ENCODE data around the gene MROH7. TPM values are rescaled to one million over a fixed set of nuclear protein-coding genes. Genes with fewer than 3 reads are reported as not detected.
"Not testable (repeated sequence)": the region's sequence is repeated elsewhere in the genome, so short reads cannot be mapped to it uniquely, and the experiment has no call there.

The MROH7 gene
- total RNA-seq, 2 experiments from 2014 or later: 0.11 TPM; not detected in 1

DNA sequence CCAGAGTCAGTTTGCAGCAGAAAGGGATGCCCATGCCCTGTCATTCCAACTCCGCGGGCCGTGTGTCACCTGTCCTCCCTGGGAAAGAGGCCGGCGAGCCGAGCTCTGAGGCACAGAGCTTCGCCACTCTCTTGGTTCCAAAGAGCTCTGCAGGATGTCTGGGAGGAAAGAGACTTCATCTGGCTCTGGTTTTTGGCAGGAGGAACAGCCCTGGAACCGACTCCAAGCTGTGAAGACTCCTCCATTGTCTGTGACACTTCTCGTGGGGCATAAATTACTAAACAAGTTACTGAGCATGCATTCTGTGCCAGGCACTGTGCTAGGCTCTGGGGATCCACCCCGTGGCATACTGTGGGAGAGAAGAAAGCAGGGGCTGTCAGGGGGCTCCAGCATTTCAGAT, 14.4 kb upstream of the MROH7 start:
- intact Hi-C loops (cut with micrococcal nuclease): no loop called here
- peaks cover under 1% of the 10 kb centered on the region for H3K27me3 Mint-ChIP-seq
- TF ChIP-seq, protein P1, sequence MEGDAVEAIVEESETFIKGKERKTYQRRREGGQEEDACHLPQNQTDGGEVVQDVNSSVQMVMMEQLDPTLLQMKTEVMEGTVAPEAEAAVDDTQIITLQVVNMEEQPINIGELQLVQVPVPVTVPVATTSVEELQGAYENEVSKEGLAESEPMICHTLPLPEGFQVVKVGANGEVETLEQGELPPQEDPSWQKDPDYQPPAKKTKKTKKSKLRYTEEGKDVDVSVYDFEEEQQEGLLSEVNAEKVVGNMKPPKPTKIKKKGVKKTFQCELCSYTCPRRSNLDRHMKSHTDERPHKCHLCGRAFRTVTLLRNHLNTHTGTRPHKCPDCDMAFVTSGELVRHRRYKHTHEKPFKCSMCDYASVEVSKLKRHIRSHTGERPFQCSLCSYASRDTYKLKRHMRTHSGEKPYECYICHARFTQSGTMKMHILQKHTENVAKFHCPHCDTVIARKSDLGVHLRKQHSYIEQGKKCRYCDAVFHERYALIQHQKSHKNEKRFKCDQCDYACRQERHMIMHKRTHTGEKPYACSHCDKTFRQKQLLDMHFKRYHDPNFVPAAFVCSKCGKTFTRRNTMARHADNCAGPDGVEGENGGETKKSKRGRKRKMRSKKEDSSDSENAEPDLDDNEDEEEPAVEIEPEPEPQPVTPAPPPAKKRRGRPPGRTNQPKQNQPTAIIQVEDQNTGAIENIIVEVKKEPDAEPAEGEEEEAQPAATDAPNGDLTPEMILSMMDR (IDR thresholded peaks at IDR 0.05): no peak

DNA sequence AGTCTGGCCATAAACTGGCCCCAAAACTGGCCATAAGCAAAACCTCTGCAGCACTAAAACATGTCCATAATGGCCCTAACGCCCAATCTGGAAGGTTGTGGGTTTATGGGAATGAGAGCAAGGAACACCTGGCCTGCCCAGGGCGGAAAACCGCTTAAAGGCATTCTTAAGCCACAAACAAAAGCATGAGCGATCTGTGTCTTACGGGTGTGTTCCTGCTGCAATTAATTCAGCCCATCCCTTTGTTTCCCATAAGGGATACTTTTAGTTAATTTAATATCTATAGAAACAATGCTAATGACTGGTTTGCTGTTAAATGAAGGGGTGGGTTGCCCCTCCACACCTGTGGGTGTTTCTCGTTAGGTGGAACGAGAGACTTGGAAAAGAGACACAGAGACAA, 5.8 kb upstream of the MROH7 start:
- H3K4me3 Mint-ChIP-seq; H3K27me3 Mint-ChIP-seq; H3K36me3 Mint-ChIP-seq (ENCODE audit: low read depth); intact Hi-C loops (cut with micrococcal nuclease); POLR2A ChIA-PET; ATAC-seq; DNase-seq; H3K27ac Mint-ChIP-seq; H3K4me1 Mint-ChIP-seq (ENCODE audit: low read depth); CTCF ChIA-PET; H3K9me3 Mint-ChIP-seq: not testable (repeated sequence)

More for the DNA sequence above, 14.4 kb upstream of the MROH7 start:
- ATAC-seq (no peak), DNase-seq (no peak)
- Mint-ChIP-seq H3K4me3 (no peak overlapping the region), H3K36me3 (ENCODE audit: low read depth) (no peaks in the 10 kb centered on the region), H3K9me3 (no peaks in the 10 kb centered on the region), H3K27ac (no peak overlapping the region), H3K4me1 (ENCODE audit: low read depth) (no peaks in the 10 kb centered on the region)
- ChIA-PET CTCF (no interaction called here), POLR2A (no interaction called here)

DNA sequence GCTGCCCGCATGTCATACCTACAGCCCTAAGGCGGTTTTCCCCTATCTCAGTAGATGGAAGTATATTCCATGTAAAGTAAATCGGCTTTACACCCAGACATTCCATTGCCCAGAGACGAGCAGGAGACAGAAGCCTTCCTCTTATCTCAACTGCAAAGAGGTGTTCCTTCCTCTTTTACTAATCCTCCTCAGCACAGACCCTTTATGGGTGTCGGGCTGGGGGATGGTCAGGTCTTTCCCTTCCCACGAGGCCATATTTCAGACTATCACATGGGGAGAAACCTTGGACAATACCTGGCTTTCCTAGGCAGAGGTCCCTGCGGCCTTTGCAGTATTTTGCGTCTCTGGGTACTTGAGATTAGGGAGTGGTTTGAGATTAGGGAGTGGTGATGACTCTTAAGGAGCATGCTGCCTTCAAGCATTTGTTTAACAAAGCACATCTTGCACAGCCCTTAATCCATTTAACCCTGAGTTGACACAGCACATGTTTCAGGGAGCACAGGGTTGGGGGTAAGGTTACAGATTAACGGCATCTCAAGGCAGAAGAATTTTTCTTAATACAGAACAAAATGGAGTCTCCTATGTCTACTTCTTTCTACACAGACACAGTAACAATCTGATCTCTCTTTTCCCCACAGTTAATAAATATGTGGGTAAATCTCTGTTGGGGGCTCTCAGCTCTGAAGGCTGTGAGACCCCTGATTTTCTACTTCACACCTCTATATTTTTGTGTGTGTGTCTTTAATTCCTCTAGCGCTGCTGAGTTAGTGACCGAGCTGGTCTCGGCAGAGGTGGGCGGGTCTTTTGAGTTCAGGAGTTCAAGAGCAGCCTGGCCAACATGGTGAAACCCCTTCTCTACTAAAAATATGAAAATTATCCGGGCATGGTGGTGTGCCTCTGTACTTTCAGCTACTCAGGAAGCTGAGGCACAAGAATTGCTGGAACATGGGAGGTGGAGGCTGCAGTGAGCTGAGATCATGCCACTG, 4.8 kb upstream of the MROH7 start:
- H3K4me3 Mint-ChIP-seq; H3K4me1 Mint-ChIP-seq (ENCODE audit: low read depth); CTCF ChIA-PET; H3K27ac Mint-ChIP-seq; POLR2A ChIA-PET; ATAC-seq; H3K9me3 Mint-ChIP-seq; intact Hi-C loops (cut with micrococcal nuclease); H3K36me3 Mint-ChIP-seq (ENCODE audit: low read depth); DNase-seq: not testable (repeated sequence)
- H3K27me3 Mint-ChIP-seq: peaks cover 10% of the 10 kb centered on the region

DNA sequence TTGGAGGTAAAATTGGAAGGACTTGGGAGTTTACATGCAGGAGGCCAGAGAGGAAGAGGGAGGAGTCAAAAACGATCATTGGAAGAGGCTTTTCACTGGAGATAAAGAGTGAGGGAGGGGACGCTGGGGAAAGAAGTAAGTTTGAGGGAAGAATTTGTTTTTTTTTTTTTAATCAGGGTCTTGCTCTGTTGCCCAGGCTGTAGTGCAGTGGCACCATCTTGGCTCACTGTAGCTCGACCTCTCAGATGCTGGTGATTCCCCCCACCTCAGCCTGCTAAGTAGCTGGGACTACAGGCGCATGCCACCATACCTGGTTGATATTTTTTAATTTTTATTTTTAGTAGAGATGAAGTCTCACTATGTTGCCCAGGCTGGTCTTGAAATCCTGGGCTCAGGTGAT, 1.2 kb upstream of the MROH7 start:
- H3K27ac Mint-ChIP-seq: no peak overlapping the region
- H3K4me1 Mint-ChIP-seq (ENCODE audit: low read depth): no peaks in the 10 kb centered on the region
- no peak for DNase-seq
- intact Hi-C loops (cut with micrococcal nuclease): no loop called here
- H3K4me3 Mint-ChIP-seq: no peak overlapping the region
- CTCF ChIA-PET: no interaction called here
- no peaks in the 10 kb centered on the region for H3K36me3 Mint-ChIP-seq (ENCODE audit: low read depth)
- H3K27me3 Mint-ChIP-seq: peaks cover 3% of the 10 kb centered on the region
- POLR2A ChIA-PET: no interaction called here
- ATAC-seq: no peak
- TF ChIP-seq, protein P1 (IDR thresholded peaks at IDR 0.05): no peak
- H3K9me3 Mint-ChIP-seq: peaks cover 7% of the 10 kb centered on the region

DNA sequence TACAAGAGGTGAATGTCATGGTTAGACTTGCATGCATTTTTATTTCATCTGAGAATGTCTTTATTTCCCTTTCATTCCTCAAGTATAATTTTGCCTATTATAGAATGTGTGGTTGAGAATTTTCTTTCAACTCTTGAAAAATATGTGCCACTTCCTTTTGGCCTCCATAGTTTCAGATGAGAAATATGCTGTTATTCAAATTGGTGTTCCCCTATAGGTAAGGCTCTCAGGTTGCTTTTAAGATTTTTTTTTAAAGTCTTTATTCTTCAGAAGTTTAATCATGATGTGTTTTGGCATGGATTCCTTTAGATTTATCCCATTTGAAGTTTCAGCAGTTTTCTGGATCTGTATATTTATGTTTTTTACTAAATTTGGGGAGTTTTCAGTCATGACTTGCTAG, 2.1 kb downstream of the MROH7 start:
- peaks cover 7% of the 10 kb centered on the region for H3K9me3 Mint-ChIP-seq
- intact Hi-C loops (cut with micrococcal nuclease): no loop called here
- DNase-seq (no peak), ATAC-seq (no peak)
- H3K36me3 Mint-ChIP-seq (ENCODE audit: low read depth): no peaks in the 10 kb centered on the region
- TF ChIP-seq, protein P1 (IDR thresholded peaks at IDR 0.05): no peak
- H3K4me3 Mint-ChIP-seq: no peak overlapping the region
- H3K4me1 Mint-ChIP-seq (ENCODE audit: low read depth): no peaks in the 10 kb centered on the region
- no peak overlapping the region for H3K27ac Mint-ChIP-seq
- POLR2A ChIA-PET: no interaction called here
- CTCF ChIA-PET: no interaction called here
- H3K27me3 Mint-ChIP-seq: peaks cover 2% of the 10 kb centered on the region
